ENCODE results near the gene EFCAB14.
A peak's percentile ranks its signal among the peaks of the same experiment; 100 is the strongest.
"Not testable (repeated sequence)": the region's sequence is repeated elsewhere in the genome, so short reads cannot be mapped to it uniquely, and the experiment has no call there.

EFCAB14 gene

DNA sequence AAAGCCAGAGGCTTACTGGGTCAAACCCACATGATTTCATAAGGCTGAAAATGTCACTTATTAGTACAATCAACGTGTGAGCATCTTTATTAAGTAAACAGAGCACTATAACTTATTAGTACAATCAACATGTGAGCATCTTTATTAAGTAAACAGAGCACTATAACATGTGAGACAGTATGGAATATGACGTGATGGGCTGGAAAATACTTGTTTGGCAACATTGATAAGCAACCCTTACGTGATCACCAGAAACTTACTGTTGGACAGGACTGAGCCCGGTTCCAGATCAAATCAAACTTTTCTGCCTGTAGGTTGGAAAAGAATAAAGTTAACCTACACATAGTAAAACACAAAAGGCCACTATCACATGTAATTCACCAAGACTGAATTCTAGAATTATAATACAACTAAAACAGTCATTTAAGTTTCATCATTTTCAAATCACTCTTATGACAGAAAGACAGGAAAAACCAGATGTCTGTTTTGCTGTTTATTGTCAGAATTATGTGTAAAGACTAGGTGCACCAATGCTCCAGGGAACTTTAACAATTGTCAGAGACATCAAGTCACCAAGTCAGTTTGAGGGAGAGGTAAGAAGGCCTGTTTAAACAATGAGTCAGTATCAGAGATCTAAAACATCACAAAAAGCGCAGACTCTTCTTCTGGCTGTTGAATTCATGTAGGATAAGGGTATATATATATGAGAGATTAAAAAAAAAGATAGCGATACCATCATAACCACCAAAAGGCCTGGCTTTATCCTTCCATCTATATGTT is 66.4 kb downstream of the EFCAB14 start:
- no peak for DNase-seq

DNA sequence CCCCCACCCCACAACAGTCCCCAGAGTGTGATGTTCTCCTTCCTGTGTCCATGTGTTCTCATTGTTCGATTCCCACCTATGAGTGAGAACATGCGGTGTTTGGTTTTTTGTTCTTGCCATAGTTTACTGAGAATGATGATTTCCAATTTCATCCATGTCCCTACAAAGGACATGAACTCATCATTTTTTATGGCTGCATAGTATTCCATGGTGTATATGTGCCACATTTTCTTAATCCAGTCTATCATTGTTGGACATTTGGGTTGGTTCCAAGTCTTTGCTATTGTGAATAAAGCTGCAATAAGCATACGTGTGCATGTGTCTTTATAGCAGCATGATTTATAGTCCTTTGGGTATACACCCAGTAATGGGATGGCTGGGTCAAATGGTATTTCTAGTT is 67.8 kb downstream of the EFCAB14 start:
- not testable (repeated sequence) for DNase-seq

DNA sequence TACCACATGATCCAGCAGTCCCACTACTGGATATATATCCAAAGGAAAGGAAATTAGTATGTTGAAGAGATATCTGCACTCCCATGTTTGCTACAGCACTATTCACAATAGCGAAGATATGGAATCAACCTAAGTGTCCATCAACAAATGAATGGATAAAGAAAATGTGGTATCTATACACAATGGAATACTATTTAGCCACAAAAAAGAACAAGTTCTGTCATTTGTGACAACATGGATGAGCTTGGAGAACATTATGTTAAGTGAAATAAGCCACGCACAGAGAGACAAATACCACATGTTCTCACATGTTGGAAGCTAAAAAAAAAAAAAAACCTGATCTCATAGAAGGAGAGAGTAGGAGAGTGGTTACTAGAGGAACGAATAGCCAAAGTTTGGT is 68.4 kb downstream of the EFCAB14 start:
- DNase-seq = no peak

DNA sequence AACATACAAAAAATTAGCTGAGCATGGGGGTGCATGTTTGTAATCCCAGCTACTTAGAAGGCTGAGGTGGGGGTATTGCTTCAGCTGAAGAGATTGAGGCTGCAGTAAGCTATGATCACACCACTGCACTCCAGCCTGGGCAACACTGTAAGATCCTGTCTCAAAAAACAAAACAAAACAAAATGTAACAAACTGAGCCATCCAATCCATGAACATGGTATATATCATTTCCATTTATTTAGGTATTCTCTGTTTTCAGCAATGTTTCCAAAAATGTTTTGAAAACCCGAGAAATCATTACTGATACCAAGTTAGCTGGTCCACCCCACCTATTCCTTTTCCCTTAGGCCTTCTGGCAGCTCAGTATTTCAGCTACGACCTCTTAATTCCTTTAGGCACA is 69.2 kb downstream of the EFCAB14 start:
- no peak for DNase-seq

DNA sequence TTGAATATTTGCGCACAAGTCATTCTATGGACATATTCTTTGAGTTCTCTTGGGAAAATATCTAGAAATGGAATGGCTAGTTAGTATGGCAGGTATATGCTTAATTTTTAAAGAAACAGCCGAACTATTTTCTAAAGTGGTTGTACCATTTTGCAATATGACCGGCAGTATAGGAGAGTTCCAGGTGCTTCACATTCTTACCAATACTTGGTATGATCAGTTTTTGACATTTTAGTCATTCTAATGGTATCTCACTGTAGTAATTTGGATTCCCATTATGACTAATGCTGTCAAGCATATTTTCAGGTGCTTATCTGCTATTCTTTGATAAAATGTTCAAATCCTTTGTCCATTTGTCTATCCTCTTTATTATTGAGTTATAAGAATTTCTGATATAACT is 71.3 kb downstream of the EFCAB14 start:
- DNase-seq = no peak

DNA sequence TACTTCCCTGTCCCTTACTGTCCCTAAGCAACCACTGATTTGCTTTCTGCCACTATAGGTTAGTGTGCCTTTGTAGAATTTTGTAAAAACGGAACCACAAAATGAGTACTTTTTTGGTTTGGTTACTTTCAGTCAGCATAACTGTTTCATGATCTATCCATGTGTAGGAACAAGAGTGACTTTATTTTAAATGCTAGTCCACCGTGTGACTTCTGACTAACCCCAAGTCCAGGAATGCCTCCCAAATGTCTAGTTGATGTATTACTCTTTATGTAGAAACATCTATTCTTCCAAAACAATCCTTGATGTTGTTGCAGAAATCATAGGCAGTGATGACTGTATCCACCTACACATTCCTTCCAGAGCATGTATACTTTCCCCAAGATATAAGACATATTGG is 72.1 kb downstream of the EFCAB14 start:
- no peak for DNase-seq

DNA sequence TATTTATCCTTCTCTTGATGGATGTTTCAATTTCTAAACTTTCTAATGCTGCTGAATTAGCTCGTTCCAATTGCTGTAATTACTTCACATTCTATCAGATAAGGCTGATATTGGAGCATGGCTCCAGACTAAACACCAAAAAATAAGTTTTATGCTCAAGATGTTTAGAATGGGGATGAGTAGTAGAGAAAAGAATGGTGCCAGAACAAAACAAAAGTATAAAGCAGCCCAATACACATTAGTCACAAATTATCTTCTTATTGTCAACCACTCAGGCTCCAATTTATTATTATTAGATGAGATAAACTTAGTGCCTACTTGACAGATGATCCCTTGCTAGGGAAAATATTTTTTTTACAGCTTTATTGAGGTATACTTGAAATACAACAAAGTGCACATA is 72.6 kb downstream of the EFCAB14 start:
- DNase-seq = no peak

DNA sequence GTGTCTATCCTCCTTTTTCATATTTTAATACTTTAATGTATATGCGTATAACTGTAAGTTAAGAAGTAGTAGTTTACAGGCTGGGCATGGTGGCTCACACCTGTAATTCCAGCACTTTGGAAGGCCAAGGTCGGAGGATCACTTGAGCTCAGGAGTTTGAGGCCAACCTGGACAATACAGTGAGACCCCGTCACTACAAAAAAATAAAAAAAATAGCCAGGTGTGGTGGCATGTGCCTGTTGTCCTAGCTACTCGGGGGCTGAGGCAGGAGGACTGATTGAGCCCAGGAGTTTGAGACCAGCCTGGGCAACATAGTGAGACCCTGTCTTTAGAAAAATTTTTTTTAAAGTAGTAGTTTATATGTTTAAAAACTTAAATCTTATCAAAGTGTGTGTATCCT is 73.1 kb downstream of the EFCAB14 start:
- DNase-seq = no peak

DNA sequence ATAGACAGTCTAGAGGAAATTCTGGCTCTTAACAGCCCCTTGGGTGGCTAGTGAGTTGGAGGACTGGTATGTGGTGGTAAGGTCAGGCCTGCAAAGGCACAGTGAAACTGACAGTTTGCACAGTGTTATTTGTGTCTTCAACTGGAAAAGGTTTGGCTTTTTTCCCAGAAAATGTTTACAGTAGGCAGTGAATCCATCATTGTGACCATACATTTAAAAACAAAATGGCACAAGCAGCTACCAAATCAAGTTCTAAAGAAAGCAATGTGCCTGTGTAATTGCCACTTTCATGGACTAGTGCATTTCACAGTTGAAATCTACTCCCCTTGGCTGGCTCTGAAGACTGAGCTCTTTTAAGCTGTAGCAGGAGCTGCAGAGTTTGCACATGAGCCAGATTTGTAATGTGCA is 75.5 kb downstream of the EFCAB14 start:
- DNase-seq = peak; percentile 95

DNA sequence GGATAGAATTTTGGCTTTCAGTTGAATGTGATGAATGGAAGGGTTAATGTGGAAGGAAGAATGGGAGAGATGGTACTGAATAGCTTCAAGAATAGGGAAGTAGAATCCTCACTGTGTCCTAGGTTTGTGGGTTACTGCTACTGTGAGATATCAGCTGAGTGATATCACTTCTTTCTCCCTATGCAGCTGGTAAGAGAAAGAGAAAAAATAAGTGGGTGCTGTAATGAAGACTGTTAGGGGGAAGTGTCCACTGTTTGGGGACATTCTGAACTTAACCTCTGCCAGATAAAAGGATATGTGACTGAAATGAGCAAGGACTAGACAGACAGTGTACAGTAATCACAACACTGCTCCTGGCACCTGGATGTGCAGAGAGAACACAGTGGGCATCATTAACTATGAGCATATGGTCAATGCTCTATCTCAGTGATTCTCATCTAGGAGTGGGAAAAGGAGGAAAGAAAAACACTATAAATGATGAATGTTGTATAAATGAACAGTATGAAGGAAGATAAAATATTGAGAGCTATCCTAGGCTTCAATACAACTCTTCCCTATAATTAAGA is 76.7 kb downstream of the EFCAB14 start:
- DNase-seq = no peak

DNA sequence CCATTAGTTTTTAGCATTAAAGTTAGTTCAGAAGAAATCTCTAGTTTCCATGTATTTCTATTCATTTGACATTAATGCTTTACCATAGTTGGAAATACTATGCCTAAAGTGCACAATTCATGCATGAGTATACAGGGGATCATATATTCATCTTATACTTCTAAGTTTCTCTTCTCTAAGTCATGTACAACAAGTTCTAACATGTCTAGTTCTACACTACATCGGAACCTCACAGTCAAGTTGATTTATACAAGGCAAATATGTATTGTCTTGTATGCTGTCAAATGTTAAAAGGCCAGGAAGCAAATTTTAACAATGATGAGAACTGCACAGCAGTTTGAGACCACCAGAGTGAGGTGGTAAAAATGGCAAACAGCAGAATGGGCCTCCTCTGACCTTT is 79.4 kb downstream of the EFCAB14 start:
- DNase-seq = no peak

DNA sequence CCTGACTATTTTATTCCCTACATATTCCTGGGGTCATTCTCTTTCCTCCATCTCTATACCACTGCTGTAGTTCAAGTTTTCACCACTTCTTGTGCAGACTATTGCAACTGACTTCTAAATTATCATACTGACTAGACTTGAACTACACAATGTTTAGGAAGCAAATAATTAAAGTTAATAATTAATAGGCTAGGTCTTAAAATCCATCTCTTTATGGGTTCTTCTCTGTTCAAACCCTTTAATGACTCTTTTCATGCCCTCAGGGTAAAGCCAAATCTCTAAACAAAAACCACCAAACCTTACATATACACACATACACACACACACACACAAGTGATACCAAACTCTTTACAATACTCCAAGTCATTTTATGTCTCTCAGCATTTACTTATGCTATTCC is 80.0 kb downstream of the EFCAB14 start:
- no peak for DNase-seq

DNA sequence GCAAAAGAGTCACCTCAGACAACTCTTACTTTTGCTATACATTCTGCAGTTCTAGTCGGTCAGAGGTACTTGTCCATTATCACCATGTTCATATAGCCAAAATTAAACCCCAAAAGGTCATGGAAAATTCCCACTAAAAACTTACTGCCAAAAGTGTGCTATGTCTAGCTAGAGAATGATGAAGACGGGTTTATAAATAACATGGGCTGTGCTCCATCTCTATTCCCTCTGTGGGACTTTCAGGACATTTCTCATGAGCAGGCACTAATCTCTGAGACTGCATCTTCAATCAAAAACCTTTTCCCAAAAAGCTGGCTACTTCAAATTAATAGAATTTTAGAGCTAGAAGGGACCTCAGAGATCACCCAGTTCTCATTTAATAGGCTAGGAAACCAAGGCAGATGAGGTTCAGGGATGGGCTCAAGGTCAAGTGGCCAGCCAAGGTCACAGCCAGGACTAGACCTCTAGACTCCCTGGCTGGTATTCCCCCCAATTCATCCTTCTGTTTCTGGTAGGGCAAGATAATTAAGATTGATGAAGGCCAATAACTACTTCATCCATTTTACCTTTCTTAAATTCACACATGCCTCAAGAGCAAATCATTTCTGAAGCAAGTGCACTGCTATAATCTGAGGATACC is 81.3 kb downstream of the EFCAB14 start:
- no peak for DNase-seq

DNA sequence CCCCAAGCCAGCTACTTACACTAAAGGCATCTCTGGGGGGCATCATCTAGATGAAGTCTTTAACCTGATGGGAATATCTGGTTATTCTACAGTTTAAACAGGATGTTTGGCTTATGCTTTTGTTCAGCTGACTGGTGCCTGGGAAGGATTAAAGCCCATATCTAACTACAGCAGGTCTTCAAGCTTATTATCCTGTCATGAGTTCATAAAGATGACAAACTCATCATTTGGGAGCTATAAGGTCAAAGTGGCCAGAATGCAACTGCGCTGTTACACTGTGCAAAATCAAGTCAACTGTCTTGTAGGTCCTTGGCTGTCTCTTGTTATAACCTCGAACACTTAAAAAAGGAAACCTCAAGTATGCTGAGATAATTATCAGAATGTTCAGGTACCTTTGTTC is 83.7 kb downstream of the EFCAB14 start:
- DNase-seq = no peak

DNA sequence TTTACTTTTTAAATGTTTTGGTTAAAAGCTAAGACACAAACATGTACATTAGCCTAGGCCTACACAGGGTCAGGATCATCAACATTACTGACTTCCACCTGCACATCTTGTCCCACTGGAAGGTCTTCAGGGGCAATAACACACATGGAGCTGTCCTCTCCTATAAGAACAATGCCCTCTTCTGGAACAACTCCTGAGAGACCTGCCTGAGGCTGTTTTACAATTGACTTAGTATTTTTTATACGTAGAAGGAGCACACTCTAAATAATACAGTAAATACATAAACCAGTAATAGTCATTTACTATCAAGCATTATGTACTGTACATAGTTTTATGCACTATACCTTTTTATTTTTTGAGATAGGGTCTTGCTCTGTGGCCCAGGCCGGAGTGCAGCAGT is 88.2 kb downstream of the EFCAB14 start:
- DNase-seq = no peak

Data from DMS79 treated with DMSO at 0.1 percent for 48 hours (cell line).